Activated CD8-positive, alpha-beta T cell treated with anti-CD3 and anti-CD28 coated beads for 36 hours (primary cell): ENCODE data around the gene TADA3. TPM values are rescaled to one million over a fixed set of nuclear protein-coding genes. Genes with fewer than 3 reads are reported as not detected.
A peak's percentile ranks its signal among the peaks of the same experiment; 100 is the strongest.

Source experiments
- ATAC-seq: fragments of 200-7000 bp; cut with Tn5 transposase; one replicate; pipeline ENCODE4 v1.10.0; 2021; ENCODE audit warnings: mild to moderate bottlenecking, moderate library complexity
- CTCF ChIA-PET: fragments of 350-600 bp; sonication (Branson Sonifier 250); formaldehyde crosslinking; loops from one replicate; lab custom pipeline; 2021; ENCODE audit warnings: antibody characterized with exemption; lab: Charles Lee
- POLR2A ChIA-PET: fragments of 350-600 bp; sonication (Branson Sonifier 250); formaldehyde crosslinking; loops from one replicate; lab custom pipeline; 2021; ENCODE audit warnings: antibody characterized with exemption; lab: Charles Lee
- DNase-seq: peaks from one replicate; pipeline ENCODE4 v3.0.0-alpha.2; 2020
- H3K27ac Mint-ChIP-seq: one replicate; pipeline ENCODE4 v1.8.0; 2021; ENCODE audit warnings: mild to moderate bottlenecking, mixed read lengths
- H3K27me3 Mint-ChIP-seq: one replicate; pipeline ENCODE4 v1.8.0; 2021; ENCODE audit warnings: mixed read lengths
- H3K36me3 Mint-ChIP-seq: one replicate; pipeline ENCODE4 v1.8.0; 2021; ENCODE audit warnings: low read depth, mixed read lengths
- H3K4me1 Mint-ChIP-seq: one replicate; pipeline ENCODE4 v1.8.0; 2021; ENCODE audit warnings: low read depth, mixed read lengths
- H3K4me3 Mint-ChIP-seq: one replicate; pipeline ENCODE4 v1.8.0; 2021; ENCODE audit warnings: mild to moderate bottlenecking, moderate library complexity, mixed read lengths
- H3K9me3 Mint-ChIP-seq: one replicate; pipeline ENCODE4 v1.8.0; 2021; ENCODE audit warnings: mixed read lengths
- CTCF ChIP-seq: fragments of 200-600 bp; IDR thresholded peaks from one replicate; pipeline ENCODE4 v1.8.0; 2022; ENCODE audit warnings: antibody characterized with exemption, mild to moderate bottlenecking
- intact Hi-C: fragments of 100-400 bp; cut with micrococcal nuclease; formaldehyde crosslinking; loops from one replicate; pipeline ENCODE4 v1.10.0; 2022
- total RNA-seq, 2 experiments: library from RNA; stranded (reverse); gene quantifications; one replicate each; pipeline ENCODE4 v1.2.3, GENCODE V29; 2021

The TADA3 gene
- total RNA-seq, 2 experiments from 2014 or later = 57.5 to 58.3 TPM

GRCh38 chr3:9826815-9827573, 34.7 kb upstream of the TADA3 start:
- Mint-ChIP-seq H3K27me3 (no peaks in the 10 kb centered on the region), H3K27ac (no peak overlapping the region), H3K9me3 (no peaks in the 10 kb centered on the region), H3K4me3 (no peak overlapping the region), H3K36me3 (peaks cover 14% of the 10 kb centered on the region), H3K4me1 (peaks cover 7% of the 10 kb centered on the region)
- TF ChIP-seq CTCF = peak; percentile 43
- POLR2A ChIA-PET = interaction anchor here (1.1 to 1.4 kb wide), 2 partner anchors 13 to 16 kb away, joined by 3 to 4 read pairs; partner anchors contain the start of gene TTLL3
- DNase-seq (peak; percentile 51), ATAC-seq (peak; percentile 75)
- CTCF ChIA-PET = interaction anchor here (0.7 to 2.0 kb wide), 11 partner anchors 10 to 138 kb away, joined by 3 to 6 read pairs (median 3); no protein-coding TSS in a partner anchor
- intact Hi-C loops = no loop called here

- Mint-ChIP-seq H3K9me3 (no peaks in the 10 kb centered on the region), H3K27ac (no peak overlapping the region), H3K36me3 (peaks cover 11% of the 10 kb centered on the region), H3K4me3 (no peak overlapping the region), H3K4me1 (no peaks in the 10 kb centered on the region), H3K27me3 (no peaks in the 10 kb centered on the region)
- no peak for TF ChIP-seq CTCF
- intact Hi-C loops = no loop called here
- ChIA-PET POLR2A (interaction anchor here (1.1 kb wide), 1 partner anchor 18 kb away, joined by 3 read pairs; no protein-coding TSS in a partner anchor), CTCF (interaction anchor here (1.2 kb wide), 1 partner anchor 98 kb away, joined by 4 read pairs; no protein-coding TSS in a partner anchor)
- ATAC-seq = no peak
- DNase-seq = no peak
These were observed 33.3 kb upstream of the TADA3 start for GRCh38 chr3:9825451-9826040.

- no peak for TF ChIP-seq CTCF
- Mint-ChIP-seq H3K27me3 (no peaks in the 10 kb centered on the region), H3K9me3 (no peaks in the 10 kb centered on the region), H3K4me3 (no peak overlapping the region), H3K36me3 (peaks cover 5% of the 10 kb centered on the region), H3K27ac (no peak overlapping the region), H3K4me1 (no peaks in the 10 kb centered on the region)
- intact Hi-C loops = no loop called here
- ATAC-seq (peak; percentile 73), DNase-seq (no peak)
- CTCF ChIA-PET = interaction anchor here (1.0 kb wide), 1 partner anchor 28 kb away, joined by 3 read pairs; no protein-coding TSS in a partner anchor
- POLR2A ChIA-PET = interaction anchor here (1.5 kb wide), 1 partner anchor 33 kb away, joined by 3 read pairs; no protein-coding TSS in a partner anchor
These were observed 28.7 kb upstream of the TADA3 start for GRCh38 chr3:9820946-9821345.

GRCh38 chr3:9820543-9820942, 28.3 kb upstream of the TADA3 start:
- ChIA-PET CTCF (interaction anchor here (0.6 to 1.5 kb wide), 2 partner anchors 21 to 355 kb away, joined by 3 to 4 read pairs; no protein-coding TSS in a partner anchor), POLR2A (interaction anchor here (1.3 to 1.5 kb wide), 2 partner anchors 10 to 32 kb away, joined by 3 to 4 read pairs; no protein-coding TSS in a partner anchor)
- Mint-ChIP-seq H3K9me3 (no peaks in the 10 kb centered on the region), H3K4me1 (no peaks in the 10 kb centered on the region), H3K27ac (no peak overlapping the region), H3K36me3 (peaks cover 5% of the 10 kb centered on the region), H3K4me3 (no peak overlapping the region), H3K27me3 (no peaks in the 10 kb centered on the region)
- ATAC-seq (no peak), DNase-seq (no peak)
- intact Hi-C loops = no loop called here
- no peak for TF ChIP-seq CTCF
